ENCODE data around the gene MAK.
"Not testable (repeated sequence)": the region's sequence is repeated elsewhere in the genome, so short reads cannot be mapped to it uniquely, and the experiment has no call there.

The MAK gene

DNA sequence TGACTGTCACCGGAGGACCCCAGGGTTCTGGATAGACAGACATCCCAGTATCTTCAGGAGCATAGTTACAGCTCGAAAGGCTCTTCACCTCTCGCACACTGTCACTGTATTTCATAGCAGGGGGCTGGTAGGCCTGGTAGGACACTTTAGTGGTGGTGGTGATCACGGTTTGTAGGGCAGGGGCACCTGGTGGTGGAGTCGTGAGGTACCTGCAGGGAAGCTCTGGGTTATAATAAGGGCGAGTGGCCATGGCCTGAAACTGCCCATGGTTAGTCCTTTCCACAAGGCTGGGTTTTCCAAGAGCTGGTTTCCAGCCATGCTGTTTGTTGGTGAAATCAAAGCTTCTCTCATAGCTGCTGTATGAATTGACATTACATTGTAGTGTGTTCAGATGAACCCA, 35.9 kb upstream of the MAK start:
- no peaks in the 10 kb centered on the region for H3K36me3 Mint-ChIP-seq (ENCODE audit: insufficient read depth)
- no peak for ATAC-seq (replicated peaks)
- H3K4me1 Mint-ChIP-seq (ENCODE audit: low read depth in 2 of 2), result no peaks in the 10 kb centered on the region

DNA sequence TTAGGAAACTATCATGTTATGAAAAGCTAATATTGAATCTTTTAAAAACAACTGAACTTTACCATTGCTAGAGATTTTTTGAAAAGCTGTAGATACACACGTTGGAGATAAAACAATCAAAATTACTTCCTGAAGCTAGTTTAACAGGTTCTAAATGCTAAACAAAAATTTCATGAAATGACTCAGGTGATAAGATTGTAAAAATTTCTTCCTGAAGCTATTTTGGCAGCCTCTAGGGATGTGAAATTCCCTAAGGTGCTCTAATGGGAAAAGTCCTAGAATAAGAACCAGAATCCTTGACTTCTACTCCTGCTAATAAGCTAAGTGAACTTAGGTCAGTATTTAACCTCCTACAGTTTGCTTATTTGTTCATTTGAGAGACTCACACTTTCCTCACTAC, 35.0 kb upstream of the MAK start:
- ATAC-seq (replicated peaks) (no peak), DNase-seq (no peak)
- Mint-ChIP-seq H3K9me3 (no peaks in the 10 kb centered on the region), H3K27me3 (peaks cover 22 to 29% of the 10 kb centered on the region in 2 donors), H3K4me3 (no peak overlapping the region), H3K36me3 (ENCODE audit: insufficient read depth) (no peaks in the 10 kb centered on the region), H3K27ac (no peak overlapping the region), H3K4me1 (ENCODE audit: low read depth in 2 of 2) (no peaks in the 10 kb centered on the region)

More for the DNA sequence above, 35.9 kb upstream of the MAK start:
- Mint-ChIP-seq H3K9me3 (no peaks in the 10 kb centered on the region), H3K27me3 (peaks cover 22 to 33% of the 10 kb centered on the region in 2 donors), H3K27ac (no peak overlapping the region), H3K4me3 (no peak overlapping the region)
- DNase-seq, result no peak

DNA sequence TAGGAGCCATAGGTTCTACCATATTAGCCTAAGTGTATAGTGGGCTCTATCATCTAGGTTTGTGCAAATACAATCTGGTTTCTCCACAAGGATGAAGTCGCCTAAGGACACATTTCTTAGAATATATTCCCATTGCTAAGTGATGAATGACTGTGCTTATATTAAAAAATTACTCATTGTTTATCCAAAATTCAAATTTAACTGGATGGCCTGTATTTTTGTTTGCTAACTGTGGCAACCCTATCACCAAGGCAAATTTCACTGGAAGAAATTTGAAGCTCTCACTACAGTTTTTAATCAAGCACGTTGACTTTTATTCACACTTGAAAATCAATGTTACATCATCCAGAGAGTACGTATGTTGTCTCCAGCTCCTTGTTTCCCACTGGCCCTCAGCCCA, 29.6 kb upstream of the MAK start:
- Mint-ChIP-seq H3K27me3 (peaks cover 9 to 10% of the 10 kb centered on the region in 2 donors), H3K27ac (no peak overlapping the region), H3K4me3 (no peak overlapping the region), H3K36me3 (ENCODE audit: insufficient read depth) (no peaks in the 10 kb centered on the region), H3K9me3 (no peaks in the 10 kb centered on the region), H3K4me1 (ENCODE audit: low read depth in 2 of 2) (no peaks in the 10 kb centered on the region)
- ATAC-seq (replicated peaks), result no peak
- no peak for DNase-seq

DNA sequence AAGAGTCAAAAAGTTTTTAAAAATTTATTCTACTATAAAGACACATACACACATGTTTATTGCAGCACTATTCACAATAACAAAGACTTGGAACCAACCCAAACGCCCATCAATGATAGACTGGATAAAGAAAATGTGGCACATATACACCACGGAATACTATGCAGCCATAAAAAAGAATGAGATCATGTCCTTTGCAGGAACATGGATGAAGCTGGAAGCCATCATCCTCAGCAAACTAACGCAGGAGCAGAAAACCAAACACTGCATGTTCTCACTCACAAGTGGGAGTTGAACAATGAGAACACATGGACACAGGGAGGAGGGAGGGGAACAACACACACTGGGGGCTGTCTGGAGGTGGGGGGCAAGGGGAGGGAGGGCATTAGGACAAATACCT, 28.4 kb upstream of the MAK start:
- not testable (repeated sequence) for DNase-seq; H3K9me3 Mint-ChIP-seq; H3K36me3 Mint-ChIP-seq (ENCODE audit: insufficient read depth); H3K4me1 Mint-ChIP-seq (ENCODE audit: low read depth in 2 of 2); H3K27ac Mint-ChIP-seq; H3K27me3 Mint-ChIP-seq; ATAC-seq (replicated peaks); H3K4me3 Mint-ChIP-seq

- DNase-seq; H3K4me1 Mint-ChIP-seq (ENCODE audit: low read depth in 2 of 2); H3K27me3 Mint-ChIP-seq; H3K36me3 Mint-ChIP-seq (ENCODE audit: insufficient read depth); ATAC-seq (replicated peaks); H3K4me3 Mint-ChIP-seq; H3K27ac Mint-ChIP-seq; H3K9me3 Mint-ChIP-seq: not testable (repeated sequence)
These were observed 24.7 kb upstream of the MAK start for GRCh38 chr6:10863031-10863430.

GRCh38 chr6:10862361-10862760, 24.0 kb upstream of the MAK start:
- DNase-seq, result no peak
- Mint-ChIP-seq H3K27me3 (peaks cover 0 to under 1% of the 10 kb centered on the region in 2 donors), H3K4me3 (no peak overlapping the region), H3K27ac (no peak overlapping the region), H3K36me3 (ENCODE audit: insufficient read depth) (no peaks in the 10 kb centered on the region), H3K4me1 (ENCODE audit: low read depth in 2 of 2) (no peaks in the 10 kb centered on the region), H3K9me3 (no peaks in the 10 kb centered on the region)
- ATAC-seq (replicated peaks), result no peak

DNA sequence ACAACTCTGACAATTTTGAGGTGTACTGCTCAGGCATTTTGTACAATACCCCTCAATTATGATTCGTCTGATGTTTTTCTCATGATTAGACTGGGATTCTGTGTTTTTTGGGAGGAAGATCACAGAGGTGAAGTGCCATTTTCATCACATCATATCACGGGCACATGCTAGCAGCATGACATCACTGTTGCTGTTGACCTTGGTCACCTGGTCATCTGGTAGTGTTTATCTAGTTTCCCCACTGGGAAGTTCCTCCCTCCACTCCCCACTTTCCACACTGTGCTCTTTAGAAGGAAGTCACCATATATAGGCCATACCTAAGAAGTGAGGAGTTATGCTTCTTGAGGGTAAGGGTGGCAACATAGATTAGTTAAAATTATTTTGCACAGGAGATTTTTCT, 22.7 kb upstream of the MAK start:
- no peaks in the 10 kb centered on the region for H3K4me1 Mint-ChIP-seq (ENCODE audit: low read depth in 2 of 2)
- no peaks in the 10 kb centered on the region for H3K36me3 Mint-ChIP-seq (ENCODE audit: insufficient read depth)
- no peaks in the 10 kb centered on the region for H3K9me3 Mint-ChIP-seq
- DNase-seq (no peak), ATAC-seq (replicated peaks) (no peak)
- H3K27ac Mint-ChIP-seq, result no peak overlapping the region
- peaks cover 9 to 10% of the 10 kb centered on the region in 2 donors for H3K27me3 Mint-ChIP-seq
- H3K4me3 Mint-ChIP-seq, result no peak overlapping the region

- H3K9me3 Mint-ChIP-seq, result peaks cover 0 to 8% of the 10 kb centered on the region in 2 donors
- DNase-seq (no peak), ATAC-seq (replicated peaks) (no peak)
- H3K4me1 Mint-ChIP-seq (ENCODE audit: low read depth in 2 of 2), result no peaks in the 10 kb centered on the region
- no peaks in the 10 kb centered on the region for H3K36me3 Mint-ChIP-seq (ENCODE audit: insufficient read depth)
- H3K27me3 Mint-ChIP-seq, result peaks cover 9 to 26% of the 10 kb centered on the region in 2 donors
- H3K27ac Mint-ChIP-seq, result no peak overlapping the region
- H3K4me3 Mint-ChIP-seq, result no peak overlapping the region
These were observed 18.9 kb upstream of the MAK start for GRCh38 chr6:10857259-10857658.

DNA sequence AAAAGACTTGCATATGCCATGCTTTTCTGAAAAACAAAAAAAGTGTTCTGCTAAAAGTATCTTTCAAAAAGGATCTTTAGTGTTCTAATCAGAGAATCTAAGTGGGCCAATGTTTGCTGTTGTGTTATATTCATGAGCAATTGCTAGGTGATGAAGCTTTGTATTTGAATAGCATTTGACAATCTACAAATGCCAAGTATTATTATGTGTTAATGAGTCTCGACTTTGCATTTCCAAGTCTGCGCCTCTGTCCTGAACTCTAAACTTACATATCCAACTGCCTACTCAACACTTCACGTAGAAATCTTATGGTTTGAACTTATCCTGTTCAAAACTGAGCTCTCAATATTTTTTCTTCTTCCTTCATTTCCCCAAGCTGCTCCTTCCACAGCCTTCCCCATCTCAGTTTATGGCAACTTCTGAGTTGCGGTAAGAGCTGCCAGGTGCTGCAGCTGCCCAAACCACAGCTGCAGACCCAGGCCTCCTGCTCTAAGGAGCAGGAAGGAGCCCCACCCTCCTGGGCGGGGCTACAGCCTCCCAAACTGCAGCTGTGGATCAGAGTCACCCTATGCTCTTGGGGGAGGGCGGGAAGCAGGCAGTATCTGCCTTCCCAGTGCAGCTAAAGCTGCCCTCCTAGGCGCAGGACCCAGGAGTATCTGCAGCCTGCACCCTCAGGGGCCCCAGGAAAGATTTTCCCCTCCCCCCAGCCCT, 16.7 kb upstream of the MAK start:
- Mint-ChIP-seq H3K36me3 (ENCODE audit: insufficient read depth) (no peaks in the 10 kb centered on the region), H3K4me3 (no peak overlapping the region), H3K9me3 (peaks cover 0 to 8% of the 10 kb centered on the region in 2 donors), H3K27me3 (peaks cover 9 to 38% of the 10 kb centered on the region in 2 donors), H3K4me1 (ENCODE audit: low read depth in 2 of 2) (no peaks in the 10 kb centered on the region), H3K27ac (no peak overlapping the region)
- ATAC-seq (replicated peaks) (no peak), DNase-seq (no peak)

- not testable (repeated sequence) for H3K27ac Mint-ChIP-seq; H3K36me3 Mint-ChIP-seq (ENCODE audit: insufficient read depth); H3K9me3 Mint-ChIP-seq; H3K4me1 Mint-ChIP-seq (ENCODE audit: low read depth in 2 of 2); DNase-seq; ATAC-seq (replicated peaks); H3K4me3 Mint-ChIP-seq
- peaks cover 9 to 39% of the 10 kb centered on the region in 2 donors for H3K27me3 Mint-ChIP-seq
These were observed 15.5 kb upstream of the MAK start for GRCh38 chr6:10853849-10854300.

- no peak for DNase-seq
- Mint-ChIP-seq H3K27me3 (peaks cover 9 to 39% of the 10 kb centered on the region in 2 donors), H3K4me3 (no peak overlapping the region), H3K27ac (no peak overlapping the region), H3K9me3 (peaks cover 0 to 8% of the 10 kb centered on the region in 2 donors), H3K36me3 (ENCODE audit: insufficient read depth) (no peaks in the 10 kb centered on the region), H3K4me1 (ENCODE audit: low read depth in 2 of 2) (no peaks in the 10 kb centered on the region)
- ATAC-seq (replicated peaks), result no peak
These were observed 14.1 kb upstream of the MAK start for GRCh38 chr6:10852361-10852960.

DNA sequence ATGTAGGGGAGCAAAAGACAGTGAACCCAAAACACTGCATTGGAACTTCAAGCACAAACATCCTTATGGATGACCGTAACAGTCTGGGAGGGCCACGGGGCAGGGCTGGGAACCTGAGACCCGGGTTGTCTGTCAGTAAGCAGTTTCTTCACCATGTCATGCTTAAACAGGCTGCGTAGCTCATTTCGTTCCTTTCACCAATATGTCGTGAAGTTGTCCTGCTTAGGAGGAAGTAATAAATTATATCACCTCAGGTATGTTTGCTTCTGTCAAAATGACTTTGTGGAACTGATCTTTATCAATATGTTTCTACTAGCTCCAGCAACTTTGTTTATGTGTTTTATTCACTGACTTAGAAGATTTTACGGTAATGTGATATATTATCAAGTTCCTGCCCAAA, 12.4 kb upstream of the MAK start:
- no peak for ATAC-seq (replicated peaks)
- H3K4me3 Mint-ChIP-seq, result no peak overlapping the region
- peaks cover 8 to 39% of the 10 kb centered on the region in 2 donors for H3K27me3 Mint-ChIP-seq
- no peak for DNase-seq
- H3K9me3 Mint-ChIP-seq, result peaks cover 0 to 8% of the 10 kb centered on the region in 2 donors
- no peaks in the 10 kb centered on the region for H3K36me3 Mint-ChIP-seq (ENCODE audit: insufficient read depth)
- no peaks in the 10 kb centered on the region for H3K4me1 Mint-ChIP-seq (ENCODE audit: low read depth in 2 of 2)
- no peak overlapping the region for H3K27ac Mint-ChIP-seq

DNA sequence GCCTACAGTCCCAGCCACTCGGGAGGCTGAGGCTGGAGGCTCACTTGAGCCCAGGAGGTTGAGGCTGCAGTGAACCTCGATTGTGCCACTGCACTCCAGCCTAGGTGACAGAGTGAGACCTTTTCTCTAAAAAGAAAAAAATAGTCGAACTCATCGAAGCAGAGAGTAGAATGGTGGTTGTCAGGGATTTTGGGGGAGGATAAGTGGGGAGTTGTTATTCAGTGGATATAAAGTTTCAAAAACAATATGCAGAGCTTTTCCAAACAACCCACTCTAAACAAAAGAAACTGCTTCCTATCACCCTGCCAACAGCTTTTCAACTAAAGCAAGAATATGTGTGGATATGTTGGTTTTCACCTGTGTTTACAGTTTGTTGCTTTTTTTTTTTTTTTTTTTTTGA, 11.6 kb upstream of the MAK start:
- H3K4me3 Mint-ChIP-seq, result no peak overlapping the region

GRCh38 chr6:10847684-10848083, 9.3 kb upstream of the MAK start:
- H3K4me3 Mint-ChIP-seq, result no peak overlapping the region
- H3K36me3 Mint-ChIP-seq (ENCODE audit: insufficient read depth), result peaks cover 7% of the 10 kb centered on the region
- H3K9me3 Mint-ChIP-seq, result no peaks in the 10 kb centered on the region
- DNase-seq (no peak), ATAC-seq (replicated peaks) (no peak)
- no peaks in the 10 kb centered on the region for H3K4me1 Mint-ChIP-seq (ENCODE audit: low read depth in 2 of 2)
- H3K27ac Mint-ChIP-seq, result no peak overlapping the region
- H3K27me3 Mint-ChIP-seq, result peaks cover 21 to 40% of the 10 kb centered on the region in 2 donors

More for the DNA sequence above, 11.6 kb upstream of the MAK start:
- Mint-ChIP-seq H3K9me3 (peaks cover 0 to 8% of the 10 kb centered on the region in 2 donors), H3K27ac (no peak overlapping the region), H3K36me3 (ENCODE audit: insufficient read depth) (no peaks in the 10 kb centered on the region), H3K27me3 (peaks cover 15 to 41% of the 10 kb centered on the region in 2 donors), H3K4me1 (ENCODE audit: low read depth in 2 of 2) (no peaks in the 10 kb centered on the region)
- DNase-seq, result no peak
- no peak for ATAC-seq (replicated peaks)

All from effector memory CD8-positive, alpha-beta T cell (primary cell).